Type B pancreatic cell (in vitro differentiated cells): ENCODE measurements around the gene GPAM. TPM values are rescaled to one million over a fixed set of nuclear protein-coding genes. Genes with fewer than 3 reads are reported as not detected.

ENCODE experiments used
- DNase-seq: peaks from one replicate; pipeline ENCODE4 v3.0.0; 2021; ENCODE audit warnings: mixed read lengths; ENCODE audit not compliant: unreplicated experiment; ENCODE audit errors: extremely low spot score
- H3K27ac Mint-ChIP-seq: 2 replicates; pipeline ENCODE4 v1.8.0; 2021; ENCODE audit warnings: mild to moderate bottlenecking, mixed read lengths
- H3K27me3 Mint-ChIP-seq: 2 replicates; pipeline ENCODE4 v1.8.0; 2021; ENCODE audit warnings: mixed read lengths
- H3K36me3 Mint-ChIP-seq: 2 replicates; pipeline ENCODE4 v1.8.0; 2021; ENCODE audit warnings: mixed read lengths
- H3K4me1 Mint-ChIP-seq: one replicate; pipeline ENCODE4 v1.8.0; 2021; ENCODE audit warnings: mixed read lengths; ENCODE audit not compliant: unreplicated experiment
- H3K4me3 Mint-ChIP-seq: 2 replicates; pipeline ENCODE4 v1.8.0; 2021; ENCODE audit warnings: mild to moderate bottlenecking, mixed read lengths
- H3K9me3 Mint-ChIP-seq: 2 replicates; pipeline ENCODE4 v1.8.0; 2021; ENCODE audit warnings: mixed read lengths
- CTCF ChIP-seq: fragments of 200-600 bp; sonication (generic); conservative IDR thresholded peaks from 2 replicates; pipeline ENCODE4 v1.5.0; 2021; ENCODE audit warnings: antibody characterized with exemption, mild to moderate bottlenecking
- total RNA-seq: library from RNA; stranded (reverse); gene quantifications from 2 replicates; pipeline ENCODE4 v1.2.1, GENCODE V29; 2021; ENCODE audit warnings: low replicate concordance

GPAM gene
- total RNA-seq, 1 donor from 2014 or later, result 24.1 TPM

- no peaks in the 10 kb centered on the region for H3K9me3 Mint-ChIP-seq
- no peaks in the 10 kb centered on the region for H3K36me3 Mint-ChIP-seq
- no peak for DNase-seq
- H3K4me1 Mint-ChIP-seq, result no peaks in the 10 kb centered on the region
- no peaks in the 10 kb centered on the region for H3K27me3 Mint-ChIP-seq
- TF ChIP-seq CTCF, result no peak
- H3K4me3 Mint-ChIP-seq, result no peak overlapping the region
- no peak overlapping the region for H3K27ac Mint-ChIP-seq
Measured at GRCh38 chr10:112225771-112226438, 42.3 kb upstream of the GPAM start.

GRCh38 chr10:112224933-112225529 is 41.5 kb upstream of the GPAM start:
- no peaks in the 10 kb centered on the region for H3K27me3 Mint-ChIP-seq
- H3K36me3 Mint-ChIP-seq, result no peaks in the 10 kb centered on the region
- H3K9me3 Mint-ChIP-seq, result no peaks in the 10 kb centered on the region
- H3K4me1 Mint-ChIP-seq, result no peaks in the 10 kb centered on the region
- no peak for DNase-seq
- TF ChIP-seq CTCF, result no peak
- H3K27ac Mint-ChIP-seq, result no peak overlapping the region
- H3K4me3 Mint-ChIP-seq, result no peak overlapping the region

GRCh38 chr10:112223725-112224124 is 40.2 kb upstream of the GPAM start:
- Mint-ChIP-seq H3K27ac (no peak overlapping the region), H3K27me3 (no peaks in the 10 kb centered on the region), H3K4me3 (no peak overlapping the region), H3K36me3 (no peaks in the 10 kb centered on the region), H3K9me3 (no peaks in the 10 kb centered on the region), H3K4me1 (no peaks in the 10 kb centered on the region)
- TF ChIP-seq CTCF, result no peak
- no peak for DNase-seq

GRCh38 chr10:112222799-112223198 is 39.2 kb upstream of the GPAM start:
- H3K9me3 Mint-ChIP-seq, result no peaks in the 10 kb centered on the region
- H3K4me1 Mint-ChIP-seq, result no peaks in the 10 kb centered on the region
- no peak for DNase-seq
- H3K27me3 Mint-ChIP-seq, result peaks cover 1% of the 10 kb centered on the region
- no peak for TF ChIP-seq CTCF
- H3K27ac Mint-ChIP-seq, result no peak overlapping the region
- H3K36me3 Mint-ChIP-seq, result no peaks in the 10 kb centered on the region
- H3K4me3 Mint-ChIP-seq, result no peak overlapping the region

GRCh38 chr10:112221545-112221944 is 38.0 kb upstream of the GPAM start:
- Mint-ChIP-seq H3K27ac (no peak overlapping the region), H3K36me3 (no peaks in the 10 kb centered on the region), H3K9me3 (no peaks in the 10 kb centered on the region), H3K27me3 (peaks cover 4% of the 10 kb centered on the region), H3K4me1 (no peaks in the 10 kb centered on the region), H3K4me3 (no peak overlapping the region)
- TF ChIP-seq CTCF, result no peak
- no peak for DNase-seq
